H1 (cell line): Measurements from ENCODE around the gene SLC43A3. TPM values are rescaled to one million over a fixed set of nuclear protein-coding genes. Genes with fewer than 3 reads are reported as not detected.

Experiments used
- CTCF ChIA-PET: fragments of 300-600 bp; sonication (Branson Sonifier 250); formaldehyde crosslinking; loops from one replicate; lab custom pipeline; 2021; ENCODE audit not compliant: partially characterized antibody; lab: Charles Lee
- POLR2A ChIA-PET: fragments of 300-600 bp; sonication (Branson Sonifier 250); formaldehyde crosslinking; loops from one replicate; lab custom pipeline; 2021; ENCODE audit warnings: inconsistent platforms; ENCODE audit not compliant: partially characterized antibody; lab: Charles Lee
- DNase-seq, 2 experiments: peaks; one replicate each; pipeline versions ENCODE4 v3.0.0 to v3.0.0-alpha.2; 2010 to 2022; ENCODE audit warnings: low spot score in 2 of 2, low read depth in 1 of 2, mixed read lengths in 1 of 2
- FAIRE-seq: peaks from 2 replicates; lab custom pipeline; 2011; peaks lifted over from hg19 to GRCh38; lab: Jason Lieb, UNC
- H2AFZ ChIP-seq: 2 replicates; pipeline ENCODE4 v1.8.1; 2012; ENCODE audit warnings: low read length, inconsistent platforms
- H2AK5ac ChIP-seq: 2 replicates; pipeline ENCODE4 v1.6.1; 2013; ENCODE audit warnings: low read depth, low read length
- H2BK120ac ChIP-seq: replicated peaks from 2 replicates; pipeline ENCODE3; 2013; ENCODE audit warnings: low read depth, low read length, inconsistent platforms
- H2BK12ac ChIP-seq: 2 replicates; pipeline ENCODE4 v1.6.1; 2013; ENCODE audit warnings: low read depth, low read length
- H2BK15ac ChIP-seq: 2 replicates; pipeline ENCODE4 v1.6.1; 2013; ENCODE audit warnings: low read length
- H2BK20ac ChIP-seq: 2 replicates; pipeline ENCODE4 v1.6.1; 2013; ENCODE audit warnings: low read length
- H2BK5ac ChIP-seq: 2 replicates; pipeline ENCODE4 v1.6.1; 2013; ENCODE audit warnings: low read depth, low read length
- H3K14ac ChIP-seq: 2 replicates; pipeline ENCODE4 v1.6.1; 2013; ENCODE audit warnings: inconsistent platforms; ENCODE audit not compliant: insufficient read length
- H3K18ac ChIP-seq: 2 replicates; pipeline ENCODE4 v1.6.1; 2013; ENCODE audit warnings: low read length; ENCODE audit errors: extremely low read depth
- H3K23ac ChIP-seq: 2 replicates; pipeline ENCODE4 v1.6.1; 2013; ENCODE audit warnings: inconsistent platforms; ENCODE audit not compliant: insufficient read length
- H3K23me2 ChIP-seq: 2 replicates; pipeline ENCODE4 v1.6.1; 2013; ENCODE audit warnings: low read depth, low read length
- H3K27ac ChIP-seq: 2 replicates; pipeline ENCODE4 v1.6.1; 2011; ENCODE audit warnings: low read depth, low read length, inconsistent platforms
- H3K27me3 ChIP-seq, 4 experiments: replicated peaks in 1 of 4; 1 replicate in 1 of 4; 2 replicates in 3 of 4; pipeline versions ENCODE4 v1.6.1 to v1.8.1; 2011 to 2013; ENCODE audit warnings: low read length in 3 of 4, mild to moderate bottlenecking in 3 of 4, inconsistent platforms in 2 of 4, mixed read lengths in 2 of 4, moderate library complexity in 1 of 4; ENCODE audit not compliant: control insufficient read depth in 3 of 4, insufficient read depth in 3 of 4; ENCODE audit errors: extremely low read depth in 1 of 4
- H3K36me3 ChIP-seq, 4 experiments: 2 replicates each; pipeline versions ENCODE4 v1.6.1 to v1.8.1; 2011 to 2013; ENCODE audit warnings: mild to moderate bottlenecking in 4 of 4, low read length in 3 of 4, moderate library complexity in 2 of 4, control low read depth in 1 of 4, inconsistent platforms in 1 of 4; ENCODE audit not compliant: insufficient read depth in 4 of 4, control insufficient read depth in 2 of 4
- H3K4ac ChIP-seq: replicated peaks from 2 replicates; pipeline ENCODE3; 2013; ENCODE audit warnings: low read length, low read depth, mixed read lengths, inconsistent platforms; ENCODE audit not compliant: insufficient read length
- H3K4me1 ChIP-seq, 4 experiments: replicated peaks in 1 of 4; 1 replicate in 1 of 4; 2 replicates in 3 of 4; pipeline versions ENCODE4 v1.6.1 to v1.8.1; 2011 to 2013; ENCODE audit warnings: low read length in 3 of 4, inconsistent platforms in 2 of 4, mixed read lengths in 1 of 4; ENCODE audit not compliant: insufficient read depth in 4 of 4, control insufficient read depth in 3 of 4
- H3K4me2 ChIP-seq, 2 experiments: 2 replicates each; pipeline versions ENCODE4 v1.6.1 to v1.8.1; 2011 to 2013; ENCODE audit warnings: low read depth in 2 of 2, low read length in 2 of 2, control low read depth in 1 of 2, inconsistent platforms in 1 of 2, mild to moderate bottlenecking in 1 of 2; ENCODE audit not compliant: insufficient read depth in 1 of 2
- H3K4me3 ChIP-seq, 4 experiments: fragments of 200-600, 300-600 bp in 1 of 4; sonication (generic), shearing (Covaris generic), sonication (Bioruptor Twin) in 1 of 4; 2 replicates each; pipeline versions ENCODE4 v1.5.1 to v1.8.1; 2011 to 2016; ENCODE audit warnings: low read length in 4 of 4, low read depth in 3 of 4, control low read depth in 2 of 4, inconsistent platforms in 2 of 4, mild to moderate bottlenecking in 2 of 4, mixed read lengths in 1 of 4, moderate library complexity in 1 of 4; ENCODE audit not compliant: insufficient read depth in 2 of 4; ENCODE audit errors: extremely low read depth in 1 of 4
- H3K56ac ChIP-seq: replicated peaks from 2 replicates; pipeline ENCODE3; 2013; ENCODE audit warnings: low read depth, mild to moderate bottlenecking, mixed read lengths, low read length, inconsistent platforms; ENCODE audit not compliant: insufficient read length
- H3K79me1 ChIP-seq: 2 replicates; pipeline ENCODE4 v1.6.1; 2013; ENCODE audit warnings: low read depth, low read length, control low read depth
- H3K79me2 ChIP-seq, 2 experiments: 2 replicates each; pipeline versions ENCODE4 v1.6.1 to v1.8.1; 2012 to 2013; ENCODE audit warnings: low read length in 2 of 2, mild to moderate bottlenecking in 2 of 2, inconsistent platforms in 1 of 2; ENCODE audit not compliant: insufficient read depth in 2 of 2, control insufficient read depth in 1 of 2
- H3K9ac ChIP-seq, 4 experiments: replicated peaks in 1 of 4; 1 replicate in 1 of 4; 2 replicates in 3 of 4; pipeline versions ENCODE4 v1.6.1 to v1.8.1; 2011 to 2013; ENCODE audit warnings: low read depth in 3 of 4, low read length in 3 of 4, control low read depth in 2 of 4, mild to moderate bottlenecking in 2 of 4, moderate library complexity in 2 of 4, inconsistent platforms in 1 of 4; ENCODE audit errors: extremely low read depth in 1 of 4
- H3K9me3 ChIP-seq, 2 experiments: 2 replicates each; pipeline versions ENCODE4 v1.6.1 to v1.8.1; 2012 to 2013; ENCODE audit warnings: mild to moderate bottlenecking in 2 of 2, moderate library complexity in 2 of 2, control low read depth in 1 of 2, inconsistent platforms in 1 of 2, low read depth in 1 of 2, low read length in 1 of 2, mixed read lengths in 1 of 2; ENCODE audit not compliant: insufficient read depth in 2 of 2
- H4K20me1 ChIP-seq, 2 experiments: replicated peaks in 1 of 2; 2 replicates each; pipeline versions ENCODE3 to v1.8.1; 2011 to 2013; ENCODE audit warnings: inconsistent platforms in 2 of 2, low read length in 2 of 2, mild to moderate bottlenecking in 1 of 2; ENCODE audit not compliant: insufficient read depth in 2 of 2, control insufficient read depth in 1 of 2
- H4K5ac ChIP-seq: 2 replicates; pipeline ENCODE4 v1.6.1; 2013; ENCODE audit warnings: low read length, low read depth, mixed read lengths, inconsistent platforms; ENCODE audit not compliant: insufficient read length
- H4K8ac ChIP-seq: 2 replicates; pipeline ENCODE4 v1.8.0; 2013; ENCODE audit warnings: mild to moderate bottlenecking, moderate library complexity, low read length, inconsistent platforms; ENCODE audit not compliant: insufficient read depth; ENCODE audit errors: extremely low read depth
- H4K91ac ChIP-seq: replicated peaks from 2 replicates; pipeline ENCODE3; 2013; ENCODE audit warnings: low read length, mixed read lengths, inconsistent platforms; ENCODE audit not compliant: insufficient read length
- CBX5 ChIP-seq: fragments of 300-800, 300-1000 bp; sonication (generic); IDR thresholded peaks from 2 replicates; pipeline ENCODE4 v1.7.1; 2016; ENCODE audit warnings: antibody characterized with exemption, low read length, low read depth
- CBX8 ChIP-seq: fragments of 300-800, 300-1000 bp; sonication (generic); IDR thresholded peaks from 2 replicates; pipeline ENCODE4 v1.7.1; 2016; ENCODE audit warnings: low read depth, low read length, borderline replicate concordance
- GTF2F1 ChIP-seq: IDR thresholded peaks from 2 replicates; pipeline ENCODE4 v1.6.1; 2012; ENCODE audit warnings: low read depth, low read length, improper control_type of control experiment, borderline replicate concordance
- HDAC2 ChIP-seq, 2 experiments: fragments of 300-600 bp in 1 of 2; sonication (generic) in 1 of 2; IDR thresholded peaks; 2 replicates each; pipeline ENCODE4 v1.6.1; 2011 to 2012; ENCODE audit warnings: low read depth in 2 of 2, low read length in 2 of 2, mild to moderate bottlenecking in 2 of 2, moderate library complexity in 2 of 2, borderline replicate concordance in 1 of 2, inconsistent platforms in 1 of 2
- NRF1 ChIP-seq: IDR thresholded peaks from 2 replicates; pipeline ENCODE4 v1.6.1; 2011; ENCODE audit warnings: mild to moderate bottlenecking, low read depth, low read length, improper control_type of control experiment
- RFX5 ChIP-seq: IDR thresholded peaks from 2 replicates; pipeline ENCODE4 v1.6.1; 2011; ENCODE audit warnings: low read depth, low read length, improper control_type of control experiment, borderline replicate concordance
- SIRT6 ChIP-seq: IDR thresholded peaks from one replicate; pipeline ENCODE4 v1.7.1; 2012; ENCODE audit warnings: low read length, inconsistent platforms
- polyA plus RNA-seq, 7 experiments: library from polyadenylated mRNA; depleted of rRNA in 3 of 7; stranded (reverse) in 5 of 7; unstranded in 2 of 7; fragments of >200 nt in 5 of 7; fragments of 200-250 nt in 2 of 7; gene quantifications; 1 replicate in 5 of 7; 2 replicates in 1 of 7; 4 replicates in 1 of 7; pipeline versions ENCODE4 v1.2.1 to v1.2.3, GENCODE V29; 2011 to 2013; ENCODE audit warnings: missing spikeins in 2 of 7, mixed read lengths in 2 of 7
- total RNA-seq: library from RNA; stranded (reverse); fragmentation: NEBNext Ultra II Directional; extraction: Animal tissue kit (Norgen Biotek cat#: 25700); gene quantifications from 2 replicates; pipeline ENCODE4 v1.2.1, GENCODE V29; 2021
- TF ChIP-seq, protein P1 (sequence below): IDR thresholded peaks from 2 replicates; pipeline ENCODE4 v1.6.1; 2011; ENCODE audit warnings: low read length, improper control_type of control experiment
- TF ChIP-seq, protein P2 (sequence below), 3 experiments: IDR thresholded peaks; 1 replicate in 2 of 3; 2 replicates in 1 of 3; pipeline versions ENCODE4 v1.5.1 to v1.6.1; 2011; ENCODE audit warnings: low read length in 3 of 3, mild to moderate bottlenecking in 3 of 3, inconsistent platforms in 2 of 3, low read depth in 1 of 3, moderate library complexity in 1 of 3; ENCODE audit not compliant: insufficient read depth in 1 of 3; ENCODE audit errors: control extremely low read depth in 1 of 3
- TF ChIP-seq, protein P3 (sequence below): IDR thresholded peaks from 2 replicates; pipeline ENCODE4 v1.6.1; 2011; ENCODE audit warnings: low read depth, mild to moderate bottlenecking, low read length; ENCODE audit not compliant: insufficient read depth

SLC43A3 gene
- total and polyA plus RNA-seq, 2 of the 8 experiments (the other 6 are each of a cell fraction or from before 2014, with no cell fraction given): 31.8 to 67.8 TPM

DNA sequence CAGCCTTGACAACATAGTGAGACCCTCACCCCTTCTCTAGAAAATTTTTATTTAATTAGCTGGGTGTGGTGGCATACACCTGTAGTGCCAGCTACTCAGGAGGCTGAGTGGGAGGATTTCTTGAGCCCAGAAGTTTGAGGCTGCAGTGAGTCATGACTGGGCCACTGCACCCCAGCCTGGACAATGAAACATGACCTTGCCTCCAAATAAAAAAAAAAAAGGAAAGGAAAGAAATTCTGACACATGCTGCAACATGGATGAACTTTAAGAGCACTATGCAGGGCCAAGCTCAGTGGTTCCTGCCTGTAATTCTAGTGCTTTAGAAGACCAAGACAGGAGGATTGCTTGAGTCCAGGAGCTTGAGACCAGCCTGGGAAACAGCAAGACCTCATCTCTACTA is 8.8 kb downstream of the SLC43A3 start:
- H2BK120ac ChIP-seq: no peak overlapping the region
- no peak overlapping the region for H3K56ac ChIP-seq
- POLR2A ChIA-PET: interaction anchor here (1.3 to 1.4 kb wide), 2 partner anchors 13 to 26 kb away, joined by 3 to 5 read pairs; no protein-coding TSS in a partner anchor
- no peak overlapping the region for H2AFZ ChIP-seq
- H2BK12ac ChIP-seq: no peak overlapping the region
- FAIRE-seq (no peak), DNase-seq (no peak)
- H3K9ac ChIP-seq: no peak overlapping the region
- no peaks in the 10 kb centered on the region for H3K23me2 ChIP-seq
- peaks cover 0 to 2% of the 10 kb centered on the region in 2 experiments for H4K20me1 ChIP-seq
- no peak overlapping the region for H3K4me2 ChIP-seq
- H4K5ac ChIP-seq: no peak overlapping the region
- no peaks in the 10 kb centered on the region for H3K27me3 ChIP-seq
- no peak overlapping the region for H2AK5ac ChIP-seq
- no peak overlapping the region for H3K14ac ChIP-seq
- H3K4ac ChIP-seq: no peak overlapping the region
- TF ChIP-seq, protein P1, sequence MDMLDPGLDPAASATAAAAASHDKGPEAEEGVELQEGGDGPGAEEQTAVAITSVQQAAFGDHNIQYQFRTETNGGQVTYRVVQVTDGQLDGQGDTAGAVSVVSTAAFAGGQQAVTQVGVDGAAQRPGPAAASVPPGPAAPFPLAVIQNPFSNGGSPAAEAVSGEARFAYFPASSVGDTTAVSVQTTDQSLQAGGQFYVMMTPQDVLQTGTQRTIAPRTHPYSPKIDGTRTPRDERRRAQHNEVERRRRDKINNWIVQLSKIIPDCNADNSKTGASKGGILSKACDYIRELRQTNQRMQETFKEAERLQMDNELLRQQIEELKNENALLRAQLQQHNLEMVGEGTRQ: no peak
- TF ChIP-seq CBX8 (no peak), RFX5 (no peak), SIRT6 (no peak), NRF1 (no peak), GTF2F1 (no peak), CBX5 (no peak), HDAC2 (IDR thresholded peaks at IDR 0.05; ENCODE audit: borderline replicate concordance in 1 of 2, low read depth in 2 of 2, low read length in 2 of 2) (no peak)
- TF ChIP-seq, protein P2, sequence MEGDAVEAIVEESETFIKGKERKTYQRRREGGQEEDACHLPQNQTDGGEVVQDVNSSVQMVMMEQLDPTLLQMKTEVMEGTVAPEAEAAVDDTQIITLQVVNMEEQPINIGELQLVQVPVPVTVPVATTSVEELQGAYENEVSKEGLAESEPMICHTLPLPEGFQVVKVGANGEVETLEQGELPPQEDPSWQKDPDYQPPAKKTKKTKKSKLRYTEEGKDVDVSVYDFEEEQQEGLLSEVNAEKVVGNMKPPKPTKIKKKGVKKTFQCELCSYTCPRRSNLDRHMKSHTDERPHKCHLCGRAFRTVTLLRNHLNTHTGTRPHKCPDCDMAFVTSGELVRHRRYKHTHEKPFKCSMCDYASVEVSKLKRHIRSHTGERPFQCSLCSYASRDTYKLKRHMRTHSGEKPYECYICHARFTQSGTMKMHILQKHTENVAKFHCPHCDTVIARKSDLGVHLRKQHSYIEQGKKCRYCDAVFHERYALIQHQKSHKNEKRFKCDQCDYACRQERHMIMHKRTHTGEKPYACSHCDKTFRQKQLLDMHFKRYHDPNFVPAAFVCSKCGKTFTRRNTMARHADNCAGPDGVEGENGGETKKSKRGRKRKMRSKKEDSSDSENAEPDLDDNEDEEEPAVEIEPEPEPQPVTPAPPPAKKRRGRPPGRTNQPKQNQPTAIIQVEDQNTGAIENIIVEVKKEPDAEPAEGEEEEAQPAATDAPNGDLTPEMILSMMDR (IDR thresholded peaks at IDR 0.05; ENCODE audit: control extremely low read depth in 1 of 3, insufficient read depth in 1 of 3, low read depth in 1 of 3, low read length in 3 of 3): no peak
- TF ChIP-seq, protein P3, sequence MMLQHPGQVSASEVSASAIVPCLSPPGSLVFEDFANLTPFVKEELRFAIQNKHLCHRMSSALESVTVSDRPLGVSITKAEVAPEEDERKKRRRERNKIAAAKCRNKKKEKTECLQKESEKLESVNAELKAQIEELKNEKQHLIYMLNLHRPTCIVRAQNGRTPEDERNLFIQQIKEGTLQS: no peak
- no peaks in the 10 kb centered on the region for H3K9me3 ChIP-seq
- H3K36me3 ChIP-seq: peaks cover 8 to 53% (median 29%) of the 10 kb centered on the region in 4 experiments; a peak in 6 of 8 replicates
- H3K4me1 ChIP-seq: no peaks in the 10 kb centered on the region; a peak in 2 of 7 replicates
- no peak overlapping the region for H3K18ac ChIP-seq
- no peaks in the 10 kb centered on the region for H3K79me2 ChIP-seq
- no peak overlapping the region for H4K8ac ChIP-seq
- no peak overlapping the region for H3K27ac ChIP-seq
- no peak overlapping the region for H3K23ac ChIP-seq
- H3K4me3 ChIP-seq: no peak overlapping the region
- H2BK20ac ChIP-seq: no peak overlapping the region
- H4K91ac ChIP-seq: no peak overlapping the region
- no peaks in the 10 kb centered on the region for H3K79me1 ChIP-seq
- CTCF ChIA-PET: interaction anchor here (0.6 to 2.3 kb wide), 8 partner anchors 8 to 72 kb away, joined by 3 to 6 read pairs (median 3); no protein-coding TSS in a partner anchor
- H2BK15ac ChIP-seq: no peak overlapping the region
- H2BK5ac ChIP-seq: no peak overlapping the region
